ENCODE results near the gene MTG1. TPM values are rescaled to one million over a fixed set of nuclear protein-coding genes. Genes with fewer than 3 reads are reported as not detected.

Gene MTG1
- total and polyA plus RNA-seq, 2 experiments from 2014 or later: 45.7 to 68.6 TPM

- no peak for TF ChIP-seq EZH2 (IDR thresholded peaks at IDR 0.05; ENCODE audit: low read depth, unreplicated experiment)
- TF ChIP-seq STAT1 (IDR thresholded peaks at IDR 0.05; ENCODE audit: unreplicated experiment): no peak
- no peak for TF ChIP-seq ETS1 (IDR thresholded peaks at IDR 0.05)
- TF ChIP-seq NANOG (IDR thresholded peaks at IDR 0.05; ENCODE audit: borderline replicate concordance): no peak
- TF ChIP-seq ZNF462 (CRISPR knock-in tag; IDR thresholded peaks at IDR 0.05): no peak
- TF ChIP-seq REST (IDR thresholded peaks at IDR 0.05; ENCODE audit: unreplicated experiment): no peak
- TF ChIP-seq EZH2phosphoT487 (IDR thresholded peaks at IDR 0.05; ENCODE audit: unreplicated experiment): no peak
- TF ChIP-seq ZNF114 (CRISPR knock-in tag; IDR thresholded peaks at IDR 0.05): no peak
- no peak for TF ChIP-seq POLR2AphosphoS5 (IDR thresholded peaks at IDR 0.05; ENCODE audit: low read depth)
- TF ChIP-seq CTCF (conservative IDR thresholded peaks at IDR 0.05; ENCODE audit: low read depth in 2 of 2): no peak
- no peak for TF ChIP-seq ZNF331 (CRISPR knock-in tag; IDR thresholded peaks at IDR 0.05; ENCODE audit: low read depth)
- no peak for TF ChIP-seq CREB1 (CRISPR knock-in tag; IDR thresholded peaks at IDR 0.05; ENCODE audit: low read depth)
- no peak for TF ChIP-seq JUNB (IDR thresholded peaks at IDR 0.05; ENCODE audit: unreplicated experiment)
- Histone ChIP-seq H3K27me3 (ENCODE audit: insufficient read depth) (peaks cover 23% of the 10 kb centered on the region), H3K9me2 (ENCODE audit: insufficient read depth) (0 out of 2 replicates have a peak, but pooled peaks cover 1% of the 10 kb centered on the region), H3K4me2 (no peak overlapping the region), H3K79me2 (replicated peaks; ENCODE audit: insufficient read depth) (no peaks in the 10 kb centered on the region), H2AFZ (no peak overlapping the region), H3K4me1 (ENCODE audit: insufficient read depth) (no peaks in the 10 kb centered on the region), H3K27ac (ENCODE audit: low read depth) (no peak overlapping the region), H3K4me3 (no peak overlapping the region), H3F3A (replicated peaks; ENCODE audit: low read depth) (no peaks in the 10 kb centered on the region), H3K36me3 (ENCODE audit: insufficient read depth) (no peaks in the 10 kb centered on the region), H4K20me1 (replicated peaks; ENCODE audit: insufficient read depth) (no peaks in the 10 kb centered on the region)
- ATAC-seq: no peak
- peaks cover 19% of the 10 kb centered on the region; the same call in 2 of the 3 replicates for H3K36me3 Mint-ChIP-seq (ENCODE audit: low read depth)
- no peaks in the 10 kb centered on the region for H3K4me1 Mint-ChIP-seq
- H3K4me3 Mint-ChIP-seq: no peak overlapping the region
- H3K27ac Mint-ChIP-seq: no peak overlapping the region
- peaks cover 70% of the 10 kb centered on the region for H3K9me3 Mint-ChIP-seq
- peaks cover 33% of the 10 kb centered on the region for H3K27me3 Mint-ChIP-seq (ENCODE audit: insufficient read depth, low read depth, poor library complexity)
- no peak for DNase-seq (ENCODE audit: low spot score)
Measured at GRCh38 chr10:133465950-133466474, 72.1 kb downstream of the MTG1 start.
